GM23338 (cell line): ENCODE data around the gene BNC2. TPM values are rescaled to one million over a fixed set of nuclear protein-coding genes. Genes with fewer than 3 reads are reported as not detected.

Experiments
- ATAC-seq: fragments of 200-7000 bp; cut with Tn5 transposase; 3 replicates; pipeline ENCODE4 v1.9.1; 2020
- DNase-seq: peaks from one replicate; pipeline ENCODE4 v3.0.0-alpha.2; 2015; ENCODE audit warnings: low spot score
- H2AFZ ChIP-seq: fragments of 200-600 bp; sonication (generic); 2 replicates; pipeline ENCODE4 v1.8.0; 2016; ENCODE audit warnings: antibody characterized with exemption, mild to moderate bottlenecking, moderate library complexity
- H3F3A ChIP-seq: fragments of 200-600 bp; sonication (generic); replicated peaks from 2 replicates; pipeline ENCODE4 v1.8.0; 2017; ENCODE audit warnings: antibody characterized with exemption, mixed run types, low read depth
- H3K27ac ChIP-seq: fragments of 200-600 bp; sonication (generic); 2 replicates; pipeline ENCODE4 v1.6.1; 2016; ENCODE audit warnings: low read depth
- H3K27me3 ChIP-seq: fragments of 200-600 bp; sonication (generic); 2 replicates; pipeline ENCODE4 v1.8.0; 2016; ENCODE audit warnings: mild to moderate bottlenecking, mixed run types, moderate library complexity; ENCODE audit not compliant: insufficient read depth
- H3K36me3 ChIP-seq: fragments of 200-600 bp; sonication (generic); 2 replicates; pipeline ENCODE4 v1.8.0; 2016; ENCODE audit warnings: mild to moderate bottlenecking; ENCODE audit not compliant: insufficient read depth
- H3K4me1 ChIP-seq: fragments of 200-600 bp; sonication (generic); 2 replicates; pipeline ENCODE4 v1.8.0; 2016; ENCODE audit warnings: mild to moderate bottlenecking, moderate library complexity; ENCODE audit not compliant: insufficient read depth
- H3K4me2 ChIP-seq: fragments of 200-600 bp; sonication (generic); 2 replicates; pipeline ENCODE4 v1.7.1; 2017; ENCODE audit warnings: mixed run types
- H3K4me3 ChIP-seq: fragments of 200-600 bp; sonication (generic); 2 replicates; pipeline ENCODE4 v1.6.1; 2016; ENCODE audit warnings: mixed run types
- H3K79me2 ChIP-seq: fragments of 200-600 bp; sonication (generic); replicated peaks from 2 replicates; pipeline ENCODE4 v1.8.0; 2017; ENCODE audit warnings: mild to moderate bottlenecking; ENCODE audit not compliant: insufficient read depth
- H3K9me2 ChIP-seq: fragments of 200-600 bp; sonication (generic); 2 replicates; pipeline ENCODE4 v1.8.0; 2017; ENCODE audit not compliant: insufficient read depth
- H4K20me1 ChIP-seq: fragments of 200-600 bp; sonication (generic); replicated peaks from 2 replicates; pipeline ENCODE4 v1.8.0; 2017; ENCODE audit warnings: mild to moderate bottlenecking; ENCODE audit not compliant: insufficient read depth
- H3K27ac Mint-ChIP-seq: 2 replicates; pipeline ENCODE4 v1.8.0; 2020; ENCODE audit warnings: inconsistent platforms, mild to moderate bottlenecking, moderate library complexity, mixed read lengths
- H3K27me3 Mint-ChIP-seq: 3 replicates; pipeline ENCODE4 v1.8.0; 2022; ENCODE audit warnings: low read depth, mild to moderate bottlenecking, moderate library complexity, mixed read lengths, inconsistent platforms; ENCODE audit not compliant: insufficient read depth, poor library complexity
- H3K36me3 Mint-ChIP-seq: 3 replicates; pipeline ENCODE4 v1.8.0; 2021; ENCODE audit warnings: low read depth, mild to moderate bottlenecking, inconsistent platforms, moderate library complexity, mixed read lengths
- H3K4me1 Mint-ChIP-seq: 3 replicates; pipeline ENCODE4 v1.8.0; 2020; ENCODE audit warnings: mild to moderate bottlenecking, inconsistent platforms, mixed read lengths
- H3K4me3 Mint-ChIP-seq: 3 replicates; pipeline ENCODE4 v1.8.0; 2021; ENCODE audit warnings: moderate library complexity, mild to moderate bottlenecking, inconsistent platforms, mixed read lengths
- H3K9me3 Mint-ChIP-seq: 3 replicates; pipeline ENCODE4 v1.8.0; 2020; ENCODE audit warnings: moderate library complexity, mild to moderate bottlenecking, inconsistent platforms, mixed read lengths
- EZH2 ChIP-seq: fragments of 200-600 bp; sonication (generic); IDR thresholded peaks from one replicate; pipeline ENCODE4 v1.8.0; 2017; ENCODE audit warnings: antibody characterized with exemption, mild to moderate bottlenecking, low read depth; ENCODE audit not compliant: unreplicated experiment
- JUNB ChIP-seq: IDR thresholded peaks from one replicate; pipeline ENCODE4 v1.6.1; 2016; ENCODE audit warnings: antibody characterized with exemption; ENCODE audit not compliant: unreplicated experiment
- NANOG ChIP-seq: IDR thresholded peaks from 2 replicates; pipeline ENCODE4 v1.6.1; 2016; ENCODE audit warnings: antibody characterized with exemption, borderline replicate concordance
- POLR2AphosphoS5 ChIP-seq: IDR thresholded peaks from 2 replicates; pipeline ENCODE4 v1.6.1; 2016; ENCODE audit warnings: antibody characterized with exemption, low read depth
- REST ChIP-seq: IDR thresholded peaks from one replicate; pipeline ENCODE4 v1.6.1; 2018; ENCODE audit warnings: antibody characterized with exemption; ENCODE audit not compliant: unreplicated experiment
- ZNF114 ChIP-seq: fragments of 250-450 bp; sonication (Bioruptor Pico); IDR thresholded peaks from 2 replicates; pipeline ENCODE4 v1.5.0; 2020; ENCODE audit warnings: mild to moderate bottlenecking, moderate library complexity
- ZNF462 ChIP-seq: fragments of 250-450 bp; sonication (Bioruptor Pico); IDR thresholded peaks from 2 replicates; pipeline ENCODE4 v1.5.0; 2020; ENCODE audit warnings: mild to moderate bottlenecking, moderate library complexity
- polyA plus RNA-seq: library from polyadenylated mRNA; unstranded; fragments of >200 nt; fragmentation: Nextera tagmentation; extraction: Ambion mirVana; gene quantifications from 2 replicates; pipeline ENCODE4 v1.2.1, GENCODE V29; 2016
- total RNA-seq: library from RNA; depleted of rRNA; stranded (reverse); fragments of >200 nt; shearing (Covaris generic); gene quantifications from 2 replicates; pipeline ENCODE4 v1.2.3, GENCODE V29; 2014

BNC2 gene
- total and polyA plus RNA-seq, 2 experiments from 2014 or later, result 12.7 to 13.2 TPM

GRCh38 chr9:16710888-16711287 is 159.6 kb downstream of the BNC2 start:
- TF ChIP-seq POLR2AphosphoS5 (no peak), JUNB (no peak), REST (no peak), EZH2 (no peak), ZNF114 (CRISPR knock-in tag) (no peak)
- Histone ChIP-seq H3K4me2 (peak overlapping the region; percentile 54), H3K27ac (peak overlapping the region; percentile 93), H4K20me1 (no peaks in the 10 kb centered on the region), H3K4me1 (peaks cover 74% of the 10 kb centered on the region), H3K27me3 (no peaks in the 10 kb centered on the region), H2AFZ (no peak overlapping the region), H3K79me2 (0 out of 2 replicates have a peak, but pooled peaks cover 2% of the 10 kb centered on the region), H3K36me3 (no peaks in the 10 kb centered on the region), H3K9me2 (no peaks in the 10 kb centered on the region), H3K4me3 (peak overlapping the region; percentile 11), H3F3A (peaks cover 7% of the 10 kb centered on the region)
- H3K27ac Mint-ChIP-seq, result peak overlapping the region; percentile 97
- no peaks in the 10 kb centered on the region for H3K36me3 Mint-ChIP-seq
- no peaks in the 10 kb centered on the region; the same call in 2 of the 3 replicates for H3K9me3 Mint-ChIP-seq
- ATAC-seq (peak; percentile 19), DNase-seq (peak; percentile 56)
- peaks cover 88% of the 10 kb centered on the region for H3K4me1 Mint-ChIP-seq
- peaks cover 3% of the 10 kb centered on the region for H3K27me3 Mint-ChIP-seq
- H3K4me3 Mint-ChIP-seq, result peak overlapping the region; percentile 54

GRCh38 chr9:16709924-16710323 is 160.5 kb downstream of the BNC2 start:
- no peaks in the 10 kb centered on the region for H3K79me2 ChIP-seq
- H2AFZ ChIP-seq, result no peak overlapping the region
- H3F3A ChIP-seq, result peaks cover 7% of the 10 kb centered on the region
- peak overlapping the region; percentile 36 for H3K4me3 ChIP-seq
- H3K4me3 Mint-ChIP-seq, result peak overlapping the region; percentile 54
- DNase-seq (peak; percentile 85), ATAC-seq (peak; percentile 45)
- peaks cover 86% of the 10 kb centered on the region for H3K4me1 Mint-ChIP-seq
- H3K27ac ChIP-seq, result peak overlapping the region; percentile 99
- peak overlapping the region; percentile 97 for H3K27ac Mint-ChIP-seq
- H3K4me1 ChIP-seq, result peaks cover 70% of the 10 kb centered on the region
- H3K27me3 ChIP-seq, result no peaks in the 10 kb centered on the region
- peaks cover 3% of the 10 kb centered on the region for H3K27me3 Mint-ChIP-seq
- no peaks in the 10 kb centered on the region for H3K9me2 ChIP-seq
- no peaks in the 10 kb centered on the region for H4K20me1 ChIP-seq
- H3K9me3 Mint-ChIP-seq, result no peaks in the 10 kb centered on the region; the same call in 2 of the 3 replicates
- no peaks in the 10 kb centered on the region for H3K36me3 ChIP-seq
- TF ChIP-seq NANOG (peak; percentile 76), ZNF462 (CRISPR knock-in tag) (no peak)
- H3K36me3 Mint-ChIP-seq, result no peaks in the 10 kb centered on the region
- peak overlapping the region; percentile 69 for H3K4me2 ChIP-seq
